Measurements from ENCODE around the gene MBD5.

GRCh38 chr2:148251993-148252392, 231.1 kb downstream of the MBD5 start:
- TF ChIP-seq RAD21 (IDR thresholded peaks at IDR 0.05; ENCODE audit: low read length) = no peak
- no peak for TF ChIP-seq POLR2A (IDR thresholded peaks at IDR 0.05; ENCODE audit: low read depth, low read length)
- TF ChIP-seq ELK1 (IDR thresholded peaks at IDR 0.05; ENCODE audit: borderline replicate concordance, low read depth, low read length) = no peak
- TF ChIP-seq CTCF (conservative IDR thresholded peaks at IDR 0.05; ENCODE audit: low read depth, low read length) = no peak
- no peak for TF ChIP-seq BHLHE40 (IDR thresholded peaks at IDR 0.05; ENCODE audit: low read depth, low read length)
- TF ChIP-seq SMC3 (IDR thresholded peaks at IDR 0.05; ENCODE audit: low read depth, low read length) = no peak
- TF ChIP-seq RFX5 (IDR thresholded peaks at IDR 0.05; ENCODE audit: low read depth, low read length) = no peak
- no peak for TF ChIP-seq USF2 (IDR thresholded peaks at IDR 0.05; ENCODE audit: low read depth, low read length)

Measured in IMR-90 (cell line).